DND-41 (cell line): ENCODE data around the gene EIF1.
A peak's percentile ranks its signal among the peaks of the same experiment; 100 is the strongest.

ENCODE experiments used
- ATAC-seq: fragments of 200-7000 bp; cut with Tn5 transposase; 3 replicates; pipeline ENCODE4 v1.9.1; 2021; ENCODE audit warnings: low read depth; ENCODE audit not compliant: insufficient read depth
- DNase-seq: peaks from one replicate; pipeline ENCODE4 v3.0.0-alpha.2; 2020
- H2AFZ ChIP-seq: 2 replicates; pipeline ENCODE4 v1.6.0; 2012; ENCODE audit warnings: low read depth, low read length
- H3K27ac ChIP-seq: 2 replicates; pipeline ENCODE4 v1.5.1; 2012; ENCODE audit warnings: low read length, inconsistent platforms
- H3K27me3 ChIP-seq: fragments of 200-600 bp; sonication (generic); 2 replicates; pipeline ENCODE4 v1.6.0; 2012; ENCODE audit warnings: low read length, mild to moderate bottlenecking, inconsistent platforms; ENCODE audit not compliant: insufficient read depth, poor library complexity
- H3K36me3 ChIP-seq: 2 replicates; pipeline ENCODE4 v1.5.1; 2012; ENCODE audit warnings: low read length, inconsistent platforms; ENCODE audit not compliant: insufficient read depth
- H3K4me1 ChIP-seq: 2 replicates; pipeline ENCODE4 v1.5.1; 2012; ENCODE audit warnings: mild to moderate bottlenecking, low read length; ENCODE audit not compliant: insufficient read depth
- H3K4me2 ChIP-seq: 2 replicates; pipeline ENCODE4 v1.6.0; 2012; ENCODE audit warnings: mild to moderate bottlenecking, moderate library complexity, low read length, inconsistent platforms; ENCODE audit not compliant: insufficient read depth
- H3K4me3 ChIP-seq, 2 experiments: fragments of 200-600 bp in 1 of 2; shearing (Covaris generic) in 1 of 2; 2 replicates each; pipeline ENCODE4 v1.5.1; 2012 to 2016; ENCODE audit warnings: inconsistent platforms in 2 of 2, low read length in 2 of 2, mild to moderate bottlenecking in 2 of 2, low read depth in 1 of 2, moderate library complexity in 1 of 2
- H3K79me2 ChIP-seq: 2 replicates; pipeline ENCODE4 v1.6.0; 2012; ENCODE audit warnings: low read length, inconsistent platforms; ENCODE audit not compliant: insufficient read depth
- H3K9ac ChIP-seq: 2 replicates; pipeline ENCODE4 v1.6.0; 2012; ENCODE audit warnings: low read depth, mild to moderate bottlenecking, inconsistent platforms, low read length, moderate library complexity
- H3K9me3 ChIP-seq: 2 replicates; pipeline ENCODE4 v1.5.1; 2012; ENCODE audit warnings: low read length, moderate library complexity, mild to moderate bottlenecking, inconsistent platforms; ENCODE audit not compliant: insufficient read depth, severe bottlenecking
- H4K20me1 ChIP-seq: 2 replicates; pipeline ENCODE4 v1.6.0; 2012; ENCODE audit warnings: low read length; ENCODE audit not compliant: insufficient read depth
- EZH2 ChIP-seq: IDR thresholded peaks from 3 replicates; pipeline ENCODE4 v1.6.1; 2012; ENCODE audit warnings: borderline replicate concordance, low read depth, mild to moderate bottlenecking, moderate library complexity, low read length, inconsistent platforms; ENCODE audit not compliant: severe bottlenecking
- TF ChIP-seq, protein P1 (sequence below): IDR thresholded peaks from 2 replicates; pipeline ENCODE4 v1.5.1; 2012; ENCODE audit warnings: borderline replicate concordance, low read length, moderate library complexity, mild to moderate bottlenecking; ENCODE audit not compliant: poor library complexity, severe bottlenecking; ENCODE audit errors: extremely low read depth

The EIF1 gene

DNA sequence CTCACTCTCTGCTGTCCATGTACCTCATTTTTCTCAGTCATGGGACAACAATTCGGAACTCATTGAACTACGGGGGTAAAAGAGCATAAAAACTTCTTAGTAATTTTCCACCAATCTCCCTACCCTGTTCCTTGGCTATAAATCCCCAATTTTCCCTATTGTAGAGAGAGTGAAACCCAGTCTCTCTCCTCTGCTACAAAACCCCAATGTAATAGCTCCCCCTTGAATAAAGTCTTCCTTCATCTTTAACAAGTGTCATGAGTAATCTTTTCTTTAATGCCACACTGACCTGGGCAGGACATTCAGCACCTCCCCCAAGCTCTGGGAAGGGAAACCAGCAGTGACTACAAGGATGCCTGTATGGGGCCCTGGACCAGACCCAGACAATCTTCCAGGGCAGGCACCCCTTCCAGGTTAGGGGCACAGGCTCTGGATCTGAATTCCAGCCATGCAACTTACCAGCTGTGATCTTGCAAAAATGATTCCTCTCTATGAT, 10.2 kb upstream of the EIF1 start:
- Histone ChIP-seq H3K9me3 (no peaks in the 10 kb centered on the region), H3K4me3 (peak overlapping the region in 1 of 2 experiments; percentile 49; a peak in 2 of 4 replicates), H3K4me2 (peak overlapping the region; percentile 54), H3K27me3 (no peaks in the 10 kb centered on the region), H3K36me3 (no peaks in the 10 kb centered on the region), H3K79me2 (no peaks in the 10 kb centered on the region), H4K20me1 (no peaks in the 10 kb centered on the region), H2AFZ (peak overlapping the region; percentile 71), H3K9ac (peak overlapping the region; percentile 43), H3K27ac (peak overlapping the region; percentile 84), H3K4me1 (peaks cover 24% of the 10 kb centered on the region)
- TF ChIP-seq EZH2 = no peak
- TF ChIP-seq, protein P1, sequence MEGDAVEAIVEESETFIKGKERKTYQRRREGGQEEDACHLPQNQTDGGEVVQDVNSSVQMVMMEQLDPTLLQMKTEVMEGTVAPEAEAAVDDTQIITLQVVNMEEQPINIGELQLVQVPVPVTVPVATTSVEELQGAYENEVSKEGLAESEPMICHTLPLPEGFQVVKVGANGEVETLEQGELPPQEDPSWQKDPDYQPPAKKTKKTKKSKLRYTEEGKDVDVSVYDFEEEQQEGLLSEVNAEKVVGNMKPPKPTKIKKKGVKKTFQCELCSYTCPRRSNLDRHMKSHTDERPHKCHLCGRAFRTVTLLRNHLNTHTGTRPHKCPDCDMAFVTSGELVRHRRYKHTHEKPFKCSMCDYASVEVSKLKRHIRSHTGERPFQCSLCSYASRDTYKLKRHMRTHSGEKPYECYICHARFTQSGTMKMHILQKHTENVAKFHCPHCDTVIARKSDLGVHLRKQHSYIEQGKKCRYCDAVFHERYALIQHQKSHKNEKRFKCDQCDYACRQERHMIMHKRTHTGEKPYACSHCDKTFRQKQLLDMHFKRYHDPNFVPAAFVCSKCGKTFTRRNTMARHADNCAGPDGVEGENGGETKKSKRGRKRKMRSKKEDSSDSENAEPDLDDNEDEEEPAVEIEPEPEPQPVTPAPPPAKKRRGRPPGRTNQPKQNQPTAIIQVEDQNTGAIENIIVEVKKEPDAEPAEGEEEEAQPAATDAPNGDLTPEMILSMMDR = no peak
- ATAC-seq (peak; percentile 37), DNase-seq (no peak)

- ATAC-seq (peak; percentile 91), DNase-seq (peak; percentile 79)
- no peaks in the 10 kb centered on the region for H3K36me3 ChIP-seq
- H2AFZ ChIP-seq = peak overlapping the region; percentile 71
- no peaks in the 10 kb centered on the region for H3K27me3 ChIP-seq
- peak overlapping the region; percentile 54 for H3K4me2 ChIP-seq
- no peak for TF ChIP-seq EZH2
- TF ChIP-seq, protein P1 = peak; percentile 57
- peak overlapping the region; percentile 84 for H3K27ac ChIP-seq
- H4K20me1 ChIP-seq = no peaks in the 10 kb centered on the region
- peak overlapping the region; percentile 43 for H3K9ac ChIP-seq
- H3K79me2 ChIP-seq = no peaks in the 10 kb centered on the region
- H3K4me3 ChIP-seq = peak overlapping the region in 1 of 2 experiments; percentile 49; a peak in 2 of 4 replicates
- peaks cover 24% of the 10 kb centered on the region for H3K4me1 ChIP-seq
- no peaks in the 10 kb centered on the region for H3K9me3 ChIP-seq
Measured at GRCh38 chr17:41678907-41679739, 9.6 kb upstream of the EIF1 start.

DNA sequence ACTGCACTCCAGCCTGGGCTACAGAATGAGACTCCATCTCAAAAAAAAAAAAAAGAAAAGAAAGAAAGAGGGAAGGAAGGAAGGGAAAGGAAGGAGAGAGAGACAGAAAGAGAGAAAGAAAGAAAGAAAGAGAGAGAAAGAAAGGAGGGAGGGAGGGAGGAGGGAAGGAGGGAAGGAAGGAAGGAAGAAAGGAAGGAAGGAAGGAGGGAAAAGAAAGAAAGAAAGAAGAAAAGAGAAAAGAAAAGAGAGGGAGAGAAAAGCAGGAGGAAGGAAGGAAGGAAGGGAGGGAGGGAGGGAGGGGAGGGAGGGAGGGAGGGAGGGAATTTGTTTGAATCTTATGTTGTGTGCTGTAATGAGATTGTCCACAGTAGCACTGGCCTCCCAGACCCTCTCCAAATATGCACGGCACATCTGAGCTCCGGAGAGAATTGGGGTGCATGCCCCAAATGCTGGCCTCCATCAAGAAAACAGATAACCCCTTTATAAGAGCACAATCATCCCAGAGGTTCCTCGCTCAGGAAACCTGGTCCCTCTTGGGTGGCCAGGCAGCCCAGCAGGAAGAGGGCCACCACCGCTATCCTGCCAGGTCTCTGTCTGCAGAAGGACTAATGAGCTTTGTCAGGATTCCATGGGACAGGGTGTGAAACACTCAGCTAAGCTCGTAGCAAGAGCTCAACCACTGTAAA, 8.8 kb upstream of the EIF1 start:
- ATAC-seq (no peak), DNase-seq (no peak)
- no peak overlapping the region for H2AFZ ChIP-seq
- no peak for TF ChIP-seq EZH2
- TF ChIP-seq, protein P1 = no peak
- no peaks in the 10 kb centered on the region for H3K79me2 ChIP-seq
- no peaks in the 10 kb centered on the region for H4K20me1 ChIP-seq
- H3K4me1 ChIP-seq = peaks cover 24% of the 10 kb centered on the region
- no peaks in the 10 kb centered on the region for H3K9me3 ChIP-seq
- H3K36me3 ChIP-seq = no peaks in the 10 kb centered on the region
- H3K4me3 ChIP-seq = no peak overlapping the region
- peak overlapping the region; percentile 84 for H3K27ac ChIP-seq
- H3K9ac ChIP-seq = peak overlapping the region; percentile 43; the same call in 1 of the 2 replicates
- no peaks in the 10 kb centered on the region for H3K27me3 ChIP-seq
- peak overlapping the region; percentile 54 for H3K4me2 ChIP-seq
